Measurements from ENCODE around the gene WWC2. TPM values are rescaled to one million over a fixed set of nuclear protein-coding genes. Genes with fewer than 3 reads are reported as not detected.

Gene WWC2
- total RNA-seq, 1 donor from 2014 or later, result 109 TPM

DNA sequence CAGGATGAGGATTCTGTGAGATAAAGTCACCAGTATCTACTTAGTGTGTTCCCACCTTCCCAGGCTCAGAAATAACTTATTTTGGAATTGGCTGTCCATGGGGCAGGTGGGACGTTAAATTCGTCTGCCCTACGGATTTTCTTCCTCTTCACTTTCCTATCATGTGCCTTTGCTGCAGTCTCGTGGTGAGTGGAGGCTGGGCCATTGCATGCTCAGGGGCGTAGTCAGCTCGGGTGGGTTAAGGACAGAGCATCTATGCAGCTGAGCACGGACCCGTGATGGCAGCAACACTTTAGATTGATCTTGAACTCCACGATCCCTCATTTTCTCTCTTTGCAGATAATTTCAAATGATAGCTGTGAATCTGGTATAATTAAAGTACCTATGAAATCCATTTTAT, 169.5 kb downstream of the WWC2 start:
- intact Hi-C loops (cut with DNase I), result no loop called here
- no peak for ATAC-seq

GRCh38 chr4:183272384-183272783, 173.3 kb downstream of the WWC2 start:
- H3K36me3 ChIP-seq, result peaks cover 60% of the 10 kb centered on the region

More for the DNA sequence above, 169.5 kb downstream of the WWC2 start:
- Histone ChIP-seq H3K4me3 (no peak overlapping the region), H3K9me3 (no peaks in the 10 kb centered on the region), H3K4me1 (no peaks in the 10 kb centered on the region), H3K27me3 (ENCODE audit: low read depth) (no peaks in the 10 kb centered on the region), H3K36me3 (peaks cover 79% of the 10 kb centered on the region), H3K27ac (no peak overlapping the region)
- TF ChIP-seq, protein P1, sequence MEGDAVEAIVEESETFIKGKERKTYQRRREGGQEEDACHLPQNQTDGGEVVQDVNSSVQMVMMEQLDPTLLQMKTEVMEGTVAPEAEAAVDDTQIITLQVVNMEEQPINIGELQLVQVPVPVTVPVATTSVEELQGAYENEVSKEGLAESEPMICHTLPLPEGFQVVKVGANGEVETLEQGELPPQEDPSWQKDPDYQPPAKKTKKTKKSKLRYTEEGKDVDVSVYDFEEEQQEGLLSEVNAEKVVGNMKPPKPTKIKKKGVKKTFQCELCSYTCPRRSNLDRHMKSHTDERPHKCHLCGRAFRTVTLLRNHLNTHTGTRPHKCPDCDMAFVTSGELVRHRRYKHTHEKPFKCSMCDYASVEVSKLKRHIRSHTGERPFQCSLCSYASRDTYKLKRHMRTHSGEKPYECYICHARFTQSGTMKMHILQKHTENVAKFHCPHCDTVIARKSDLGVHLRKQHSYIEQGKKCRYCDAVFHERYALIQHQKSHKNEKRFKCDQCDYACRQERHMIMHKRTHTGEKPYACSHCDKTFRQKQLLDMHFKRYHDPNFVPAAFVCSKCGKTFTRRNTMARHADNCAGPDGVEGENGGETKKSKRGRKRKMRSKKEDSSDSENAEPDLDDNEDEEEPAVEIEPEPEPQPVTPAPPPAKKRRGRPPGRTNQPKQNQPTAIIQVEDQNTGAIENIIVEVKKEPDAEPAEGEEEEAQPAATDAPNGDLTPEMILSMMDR (IDR thresholded peaks at IDR 0.05), result no peak
- no peak for DNase-seq

DNA sequence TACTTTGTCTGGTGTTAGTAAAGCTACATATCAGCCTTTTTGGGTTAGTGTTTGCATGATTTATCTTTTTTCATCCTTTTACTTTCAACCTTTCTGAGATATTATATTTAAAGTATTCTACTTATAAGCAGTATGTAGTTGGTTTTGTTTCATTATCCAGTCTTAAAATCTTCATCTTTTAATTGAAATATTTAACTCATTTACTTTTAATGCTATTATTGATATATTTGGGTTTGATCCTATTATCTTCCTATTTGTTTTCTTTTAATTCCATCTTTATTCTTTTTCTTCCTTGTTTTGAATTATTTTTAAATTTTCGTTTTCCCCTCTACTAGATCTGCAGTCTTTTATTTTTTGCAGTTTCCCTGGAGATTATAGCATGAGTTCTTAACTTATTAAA, 177.0 kb downstream of the WWC2 start:
- TF ChIP-seq, protein P1 (IDR thresholded peaks at IDR 0.05), result no peak
- Histone ChIP-seq H3K4me3 (no peak overlapping the region), H3K36me3 (peaks cover 35% of the 10 kb centered on the region), H3K27ac (no peak overlapping the region), H3K27me3 (ENCODE audit: low read depth) (no peaks in the 10 kb centered on the region), H3K4me1 (no peaks in the 10 kb centered on the region), H3K9me3 (peaks cover 20% of the 10 kb centered on the region)
- DNase-seq (no peak), ATAC-seq (no peak)
- intact Hi-C loops (cut with DNase I), result no loop called here

More at GRCh38 chr4:183272384-183272783, 173.3 kb downstream of the WWC2 start:
- no peaks in the 10 kb centered on the region for H3K4me1 ChIP-seq
- H3K27ac ChIP-seq, result no peak overlapping the region
- H3K27me3 ChIP-seq (ENCODE audit: low read depth), result no peaks in the 10 kb centered on the region
- no peak overlapping the region for H3K4me3 ChIP-seq
- DNase-seq (no peak), ATAC-seq (no peak)
- intact Hi-C loops (cut with DNase I), result no loop called here
- TF ChIP-seq, protein P1 (IDR thresholded peaks at IDR 0.05), result no peak
- peaks cover 20% of the 10 kb centered on the region for H3K9me3 ChIP-seq

GRCh38 chr4:183284258-183284785, 185.3 kb downstream of the WWC2 start:
- TF ChIP-seq, protein P1 (IDR thresholded peaks at IDR 0.05), result no peak
- Histone ChIP-seq H3K9me3 (no peaks in the 10 kb centered on the region), H3K36me3 (peaks cover 82% of the 10 kb centered on the region), H3K27ac (no peak overlapping the region), H3K4me3 (no peak overlapping the region), H3K4me1 (peaks cover 4% of the 10 kb centered on the region), H3K27me3 (ENCODE audit: low read depth) (no peaks in the 10 kb centered on the region)
- intact Hi-C loops (cut with DNase I), result no loop called here
- DNase-seq, result no peak
- no peak for ATAC-seq

- no peak overlapping the region for H3K27ac ChIP-seq
- no peak overlapping the region for H3K4me3 ChIP-seq
- ATAC-seq (no peak), DNase-seq (no peak)
- H3K27me3 ChIP-seq (ENCODE audit: low read depth), result no peaks in the 10 kb centered on the region
- intact Hi-C loops (cut with DNase I), result no loop called here
- H3K9me3 ChIP-seq, result no peaks in the 10 kb centered on the region
- H3K36me3 ChIP-seq, result peaks cover 88% of the 10 kb centered on the region
- TF ChIP-seq, protein P1 (IDR thresholded peaks at IDR 0.05), result no peak
- peaks cover 4% of the 10 kb centered on the region for H3K4me1 ChIP-seq
These were observed 185.9 kb downstream of the WWC2 start for GRCh38 chr4:183284965-183285364.

Data from lower lobe of right lung (tissue), 2 donors.